AG04450 (cell line): ENCODE results near the gene MYBPC3. TPM values are rescaled to one million over a fixed set of nuclear protein-coding genes. Genes with fewer than 3 reads are reported as not detected.

Experiments
- CTCF ChIA-PET: fragments of 300-600, 350-600 bp; formaldehyde crosslinking; extraction: SDS; loops from one replicate; lab custom pipeline; 2022; ENCODE audit warnings: antibody characterized with exemption, inconsistent platforms; lab: Charles Lee
- POLR2A ChIA-PET: fragments of 350-600 bp; formaldehyde crosslinking; extraction: SDS; loops from one replicate; lab custom pipeline; 2021; ENCODE audit warnings: antibody characterized with exemption, inconsistent platforms; lab: Yijun Ruan, JAX
- DNase-seq: peaks from one replicate; pipeline ENCODE4 v3.0.0-alpha.2; 2011; ENCODE audit warnings: low read depth, low spot score
- H3K27ac ChIP-seq: one replicate; pipeline ENCODE4 v1.5.1; 2012; ENCODE audit warnings: low read depth, low read length, control low read depth
- H3K27me3 ChIP-seq: one replicate; pipeline ENCODE4 v1.6.0; 2012; ENCODE audit warnings: low read length; ENCODE audit not compliant: control insufficient read depth, insufficient read depth
- H3K4me3 ChIP-seq: 2 replicates; pipeline ENCODE4 v1.5.1; 2011; ENCODE audit warnings: mild to moderate bottlenecking, low read depth, low read length, control low read depth
- H3K9me3 ChIP-seq: 2 replicates; pipeline ENCODE4 v1.5.1; 2012; ENCODE audit warnings: low read length; ENCODE audit not compliant: control insufficient read depth, insufficient read depth
- CTCF ChIP-seq: IDR thresholded peaks from 2 replicates; pipeline ENCODE4 v1.5.1; 2011; ENCODE audit warnings: low read depth, low read length, control low read depth, inconsistent platforms
- polyA plus RNA-seq: library from polyadenylated mRNA; depleted of rRNA; stranded (reverse); fragments of >200 nt; gene quantifications from 2 replicates; pipeline ENCODE4 v1.2.3, GENCODE V29; 2011

The MYBPC3 gene
- polyA plus RNA-seq, 1 experiment: not detected

- no peak for DNase-seq
- Histone ChIP-seq H3K4me3 (no peak overlapping the region), H3K27ac (no peak overlapping the region), H3K9me3 (no peaks in the 10 kb centered on the region), H3K27me3 (no peaks in the 10 kb centered on the region)
- POLR2A ChIA-PET: no interaction called here
- TF ChIP-seq CTCF: no peak
- CTCF ChIA-PET: interaction anchor here (0.5 to 0.6 kb wide), 2 partner anchors 28 to 120 kb away, joined by 3 read pairs; no protein-coding TSS in a partner anchor
These were observed 25.5 kb downstream of the MYBPC3 start for GRCh38 chr11:47327025-47327424.

GRCh38 chr11:47326198-47326597 is 26.3 kb downstream of the MYBPC3 start:
- H3K4me3 ChIP-seq: no peak overlapping the region
- TF ChIP-seq CTCF: no peak
- no peak overlapping the region for H3K27ac ChIP-seq
- H3K27me3 ChIP-seq: no peaks in the 10 kb centered on the region
- no peak for DNase-seq
- POLR2A ChIA-PET: interaction anchor here (0.5 to 0.7 kb wide), 2 partner anchors 71 to 310 kb away, joined by 3 read pairs; no protein-coding TSS in a partner anchor
- H3K9me3 ChIP-seq: no peaks in the 10 kb centered on the region
- CTCF ChIA-PET: interaction anchor here (1.0 kb wide), 1 partner anchor 29 kb away, joined by 4 read pairs; no protein-coding TSS in a partner anchor

GRCh38 chr11:47325271-47326041 is 27.0 kb downstream of the MYBPC3 start:
- Histone ChIP-seq H3K9me3 (no peaks in the 10 kb centered on the region), H3K27ac (peak overlapping the region; percentile 11), H3K4me3 (no peak overlapping the region), H3K27me3 (no peaks in the 10 kb centered on the region)
- ChIA-PET CTCF (interaction anchor here (1.0 kb wide), 1 partner anchor 30 kb away, joined by 4 read pairs; no protein-coding TSS in a partner anchor), POLR2A (interaction anchor here (0.7 kb wide), 1 partner anchor 310 kb away, joined by 3 read pairs; no protein-coding TSS in a partner anchor)
- DNase-seq: no peak
- no peak for TF ChIP-seq CTCF

- TF ChIP-seq CTCF: no peak
- Histone ChIP-seq H3K9me3 (no peaks in the 10 kb centered on the region), H3K4me3 (no peak overlapping the region), H3K27me3 (no peaks in the 10 kb centered on the region), H3K27ac (no peak overlapping the region)
- CTCF ChIA-PET: no interaction called here
- POLR2A ChIA-PET: no interaction called here
- DNase-seq: no peak
These were observed 28.0 kb downstream of the MYBPC3 start for GRCh38 chr11:47324520-47324919.

- DNase-seq: no peak
- no peak overlapping the region for H3K27ac ChIP-seq
- CTCF ChIA-PET: no interaction called here
These were observed 34.3 kb downstream of the MYBPC3 start for GRCh38 chr11:47318166-47318565.

More at GRCh38 chr11:47318166-47318565, 34.3 kb downstream of the MYBPC3 start:
- no peak for TF ChIP-seq CTCF
- POLR2A ChIA-PET: no interaction called here
- Histone ChIP-seq H3K4me3 (no peak overlapping the region), H3K9me3 (no peaks in the 10 kb centered on the region), H3K27me3 (no peaks in the 10 kb centered on the region)
